ENCODE data around the gene CRYBB3.
"Not testable (repeated sequence)": the region's sequence is repeated elsewhere in the genome, so short reads cannot be mapped to it uniquely, and the experiment has no call there.

Gene CRYBB3

DNA sequence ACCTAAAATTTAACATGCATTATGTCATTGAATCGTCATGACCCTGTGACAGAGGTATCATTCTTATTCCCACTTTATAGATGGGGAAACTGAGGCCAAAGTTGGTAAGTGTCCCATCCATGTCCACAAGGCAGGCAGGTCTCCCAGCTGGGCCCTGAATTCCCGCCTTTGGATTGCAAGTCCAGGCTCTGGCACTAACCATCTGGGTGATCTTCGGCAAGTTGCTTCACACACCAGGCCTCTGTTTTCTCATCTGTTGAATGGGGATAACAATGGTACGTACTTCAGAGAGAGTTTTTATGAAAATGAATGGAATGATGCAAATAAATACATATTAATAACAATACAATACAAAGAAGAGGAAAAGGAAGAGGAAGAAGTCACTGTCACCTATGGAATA is 3.4 kb downstream of the CRYBB3 start:
- POLR2A ChIA-PET, result no interaction called here
- CTCF ChIA-PET, result interaction anchor here (0.9 to 3.0 kb wide), 15 partner anchors 9 to 1129 kb away, joined by 3 to 24 read pairs (median 8); no protein-coding TSS in a partner anchor
- DNase-seq (ENCODE audit: extremely low spot score), result no peak
- TF ChIP-seq, protein P1, sequence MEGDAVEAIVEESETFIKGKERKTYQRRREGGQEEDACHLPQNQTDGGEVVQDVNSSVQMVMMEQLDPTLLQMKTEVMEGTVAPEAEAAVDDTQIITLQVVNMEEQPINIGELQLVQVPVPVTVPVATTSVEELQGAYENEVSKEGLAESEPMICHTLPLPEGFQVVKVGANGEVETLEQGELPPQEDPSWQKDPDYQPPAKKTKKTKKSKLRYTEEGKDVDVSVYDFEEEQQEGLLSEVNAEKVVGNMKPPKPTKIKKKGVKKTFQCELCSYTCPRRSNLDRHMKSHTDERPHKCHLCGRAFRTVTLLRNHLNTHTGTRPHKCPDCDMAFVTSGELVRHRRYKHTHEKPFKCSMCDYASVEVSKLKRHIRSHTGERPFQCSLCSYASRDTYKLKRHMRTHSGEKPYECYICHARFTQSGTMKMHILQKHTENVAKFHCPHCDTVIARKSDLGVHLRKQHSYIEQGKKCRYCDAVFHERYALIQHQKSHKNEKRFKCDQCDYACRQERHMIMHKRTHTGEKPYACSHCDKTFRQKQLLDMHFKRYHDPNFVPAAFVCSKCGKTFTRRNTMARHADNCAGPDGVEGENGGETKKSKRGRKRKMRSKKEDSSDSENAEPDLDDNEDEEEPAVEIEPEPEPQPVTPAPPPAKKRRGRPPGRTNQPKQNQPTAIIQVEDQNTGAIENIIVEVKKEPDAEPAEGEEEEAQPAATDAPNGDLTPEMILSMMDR (IDR thresholded peaks at IDR 0.05; ENCODE audit: control extremely low read depth, extremely low read depth, low read depth, missing control alignments), result no peak

DNA sequence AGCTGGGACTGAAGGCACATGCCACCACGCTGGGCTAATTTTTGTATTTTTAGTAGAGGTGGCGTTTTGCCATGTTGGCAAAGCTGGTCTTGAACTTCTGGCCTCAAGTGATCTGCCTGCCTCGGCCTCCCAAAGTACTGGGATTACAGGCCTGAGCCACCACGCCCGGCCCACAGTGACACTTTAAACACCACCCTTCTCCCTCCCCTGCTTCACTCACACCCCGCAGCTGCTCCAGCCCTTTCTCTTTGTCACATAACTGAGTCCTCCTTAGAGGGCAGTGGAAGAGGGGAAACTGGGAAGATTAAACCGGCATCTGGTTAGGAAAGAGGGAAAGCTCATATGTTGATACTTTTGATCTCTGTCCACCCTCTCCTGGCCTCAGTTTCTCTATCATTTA is 4.9 kb downstream of the CRYBB3 start:
- CTCF ChIA-PET; DNase-seq (ENCODE audit: extremely low spot score); POLR2A ChIA-PET: not testable (repeated sequence)

DNA sequence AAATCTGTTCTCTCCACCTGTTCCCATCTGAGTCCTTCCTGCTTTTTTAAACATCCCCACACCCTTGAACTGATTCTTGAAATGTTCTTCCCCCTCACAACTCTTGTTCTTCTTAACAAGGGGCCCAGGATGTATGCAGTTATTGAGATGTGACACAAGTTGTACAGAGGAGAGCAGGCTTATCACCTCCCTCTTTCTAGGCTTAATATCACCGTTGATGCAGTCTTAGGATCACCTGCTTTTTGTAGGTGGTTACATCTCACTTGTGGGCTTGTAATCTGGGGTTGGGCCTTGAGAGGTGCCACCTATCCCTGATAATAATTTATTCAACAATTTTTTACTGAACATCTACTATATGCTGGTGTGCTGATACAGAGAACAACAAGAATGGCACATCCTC is 6.2 kb downstream of the CRYBB3 start:
- TF ChIP-seq, protein P1 (IDR thresholded peaks at IDR 0.05; ENCODE audit: control extremely low read depth, extremely low read depth, low read depth, missing control alignments), result no peak
- CTCF ChIA-PET, result no interaction called here
- no peak for DNase-seq (ENCODE audit: extremely low spot score)
- POLR2A ChIA-PET, result no interaction called here

DNA sequence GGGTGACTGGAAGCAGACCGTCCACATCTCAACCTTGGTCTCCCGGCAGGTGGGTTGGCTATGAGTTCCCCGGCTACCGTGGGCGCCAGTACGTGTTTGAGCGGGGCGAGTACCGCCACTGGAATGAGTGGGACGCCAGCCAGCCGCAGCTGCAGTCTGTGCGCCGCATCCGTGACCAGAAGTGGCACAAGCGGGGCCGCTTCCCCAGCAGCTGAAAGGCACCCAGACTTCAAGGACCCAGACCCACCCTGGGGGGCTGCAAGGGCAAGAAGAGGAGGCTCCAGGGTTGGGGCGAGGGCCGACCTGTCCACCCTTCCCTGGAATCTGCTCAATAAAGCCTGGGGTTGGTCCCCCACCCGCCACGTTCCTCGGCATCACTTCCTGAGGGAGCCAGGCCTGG is 7.3 kb downstream of the CRYBB3 start:
- CTCF ChIA-PET, result no interaction called here
- DNase-seq (ENCODE audit: extremely low spot score), result no peak
- POLR2A ChIA-PET, result no interaction called here
- TF ChIP-seq, protein P1 (IDR thresholded peaks at IDR 0.05; ENCODE audit: control extremely low read depth, extremely low read depth, low read depth, missing control alignments), result no peak

DNA sequence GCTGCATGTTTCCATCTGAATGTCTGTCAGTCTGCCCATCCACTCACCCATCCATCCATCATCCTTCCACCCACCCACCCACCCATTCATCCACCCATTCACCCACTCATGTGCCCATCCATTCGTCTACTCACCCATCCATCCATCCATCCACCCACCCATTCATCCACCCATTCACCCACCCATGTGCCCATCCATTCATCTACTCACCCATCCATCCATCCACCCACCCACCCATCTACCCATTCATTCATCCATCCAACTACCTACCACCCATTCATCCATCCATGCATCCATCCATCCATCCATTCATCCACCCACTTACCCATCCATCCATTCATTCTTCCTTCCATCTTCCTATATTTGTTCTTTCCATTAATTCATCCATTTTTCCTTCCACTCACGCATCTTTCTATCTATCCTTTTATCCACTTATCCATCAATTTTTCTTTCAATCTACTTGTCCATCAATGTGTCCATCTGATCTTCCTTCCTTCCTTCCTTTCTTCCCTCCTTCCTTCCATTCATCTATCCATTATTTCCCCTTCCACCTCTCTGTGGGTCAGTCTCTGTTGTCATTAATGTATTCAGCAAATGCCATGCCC is 8.0 kb downstream of the CRYBB3 start:
- no peak for DNase-seq (ENCODE audit: extremely low spot score)
- CTCF ChIA-PET, result no interaction called here

DNA sequence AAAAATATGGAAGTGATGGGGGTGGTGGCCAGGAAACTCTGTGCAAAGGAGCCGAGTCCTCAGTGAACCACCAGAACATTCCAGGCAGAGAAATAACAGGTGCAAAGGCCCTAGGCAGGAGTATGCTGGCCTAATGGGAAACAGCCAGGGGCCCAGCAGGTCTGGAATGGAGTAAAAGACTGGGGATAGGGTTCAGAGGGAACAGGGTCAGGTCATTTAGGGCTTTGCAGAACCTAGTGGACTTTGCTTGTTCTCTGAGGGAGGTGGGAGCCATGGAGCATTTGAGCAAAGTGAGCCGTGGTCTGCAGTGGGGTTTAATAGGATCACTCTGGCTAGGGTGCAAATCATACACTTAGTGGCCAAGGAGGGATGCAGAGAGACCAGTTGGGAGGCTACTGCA is 8.7 kb downstream of the CRYBB3 start:
- CTCF ChIA-PET, result no interaction called here
- no peak for DNase-seq (ENCODE audit: extremely low spot score)
- POLR2A ChIA-PET, result no interaction called here

More for the DNA sequence above, 8.0 kb downstream of the CRYBB3 start:
- POLR2A ChIA-PET, result no interaction called here
- TF ChIP-seq, protein P1 (IDR thresholded peaks at IDR 0.05; ENCODE audit: control extremely low read depth, extremely low read depth, low read depth, missing control alignments), result no peak

DNA sequence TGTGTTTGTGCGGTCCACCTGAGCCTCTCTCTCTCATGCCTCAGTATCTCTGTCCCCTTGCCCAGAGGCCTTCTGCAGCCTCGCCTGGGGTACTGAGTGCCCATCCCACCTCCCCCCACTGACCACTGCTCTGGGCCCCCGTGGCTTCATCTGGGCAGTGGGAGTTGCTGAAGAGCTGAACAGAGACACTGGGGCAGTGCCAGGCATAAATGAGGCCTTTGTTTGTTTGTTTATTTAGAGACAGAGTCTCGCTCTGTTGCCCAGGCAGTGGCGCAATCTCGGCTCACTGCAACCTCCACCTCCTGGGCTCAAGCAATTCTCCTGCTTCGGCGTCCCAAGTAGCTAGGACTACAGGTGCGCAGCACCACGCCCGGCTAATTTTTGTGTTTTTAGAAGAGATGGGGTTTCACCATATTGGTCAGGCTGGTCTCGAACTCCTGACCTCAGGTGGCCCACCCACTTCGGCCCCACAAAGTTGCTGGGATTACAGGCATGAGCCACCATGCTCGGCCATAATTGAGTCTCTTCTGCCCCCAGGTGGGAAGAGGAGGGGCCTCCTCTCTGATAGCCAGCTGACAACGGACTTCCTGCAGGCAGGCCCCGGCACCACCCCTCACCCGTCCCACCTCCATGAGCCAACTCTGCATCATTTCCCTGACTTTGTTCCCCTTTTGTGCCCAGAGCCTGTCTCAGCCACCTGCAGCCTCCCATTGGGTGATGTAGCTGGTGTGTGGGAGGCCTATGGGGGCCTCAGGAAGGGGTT is 9.3 kb downstream of the CRYBB3 start:
- DNase-seq (ENCODE audit: extremely low spot score), result no peak
- POLR2A ChIA-PET, result no interaction called here
- CTCF ChIA-PET, result no interaction called here
- TF ChIP-seq, protein P1 (IDR thresholded peaks at IDR 0.05; ENCODE audit: control extremely low read depth, extremely low read depth, low read depth, missing control alignments), result no peak

More for the DNA sequence above, 8.7 kb downstream of the CRYBB3 start:
- TF ChIP-seq, protein P1 (IDR thresholded peaks at IDR 0.05; ENCODE audit: control extremely low read depth, extremely low read depth, low read depth, missing control alignments), result no peak
